Upper lobe of left lung (tissue), 6 donors: Measurements from ENCODE around the gene SOST. TPM values are rescaled to one million over a fixed set of nuclear protein-coding genes. Genes with fewer than 3 reads are reported as not detected.

Source experiments
- ATAC-seq, 2 donors: fragments of 200-7000 bp; cut with Tn5 transposase; one replicate each; pipeline ENCODE4 v1.9.1; 2022; ENCODE audit warnings: mild to moderate bottlenecking in 2 of 2, moderate library complexity in 2 of 2; ENCODE audit not compliant: low FRiP score in 2 of 2
- DNase-seq, 2 donors: peaks; one replicate each; pipeline ENCODE4 v3.0.0-alpha.2; 2019 to 2020
- H3K27ac ChIP-seq, 4 donors: fragments of 200-600 bp; sonication (generic); one replicate each; pipeline ENCODE4 v1.5.1; 2016 to 2019
- H3K27me3 ChIP-seq, 4 donors: fragments of 200-600 bp; sonication (generic); one replicate each; pipeline ENCODE4 v1.5.1; 2017 to 2019
- H3K36me3 ChIP-seq, 4 donors: fragments of 200-600 bp; sonication (generic); one replicate each; pipeline ENCODE4 v1.5.1; 2016 to 2019
- H3K4me1 ChIP-seq, 4 donors: fragments of 200-600 bp; sonication (generic); one replicate each; pipeline ENCODE4 v1.5.1; 2018 to 2019
- H3K4me3 ChIP-seq, 4 donors: fragments of 200-600 bp; sonication (generic); one replicate each; pipeline ENCODE4 v1.5.1; 2017 to 2019; ENCODE audit warnings: mild to moderate bottlenecking in 2 of 4, moderate library complexity in 1 of 4
- H3K9me3 ChIP-seq, 4 donors: fragments of 200-600 bp; sonication (generic); one replicate each; pipeline ENCODE4 v1.5.1; 2018 to 2019
- EP300 ChIP-seq, 4 donors: sonication (generic); formaldehyde crosslinking; IDR thresholded peaks; one replicate each; pipeline ENCODE4 v1.5.1; 2017; ENCODE audit warnings: antibody characterized with exemption in 4 of 4, control low read depth in 2 of 4
- POLR2A ChIP-seq, 4 donors: fragments of 450-650 bp; IDR thresholded peaks; one replicate each; pipeline ENCODE4 v1.5.1; 2016 to 2017; ENCODE audit warnings: antibody characterized with exemption in 4 of 4, mild to moderate bottlenecking in 2 of 4
- POLR2AphosphoS5 ChIP-seq, 2 donors: sonication (generic); formaldehyde crosslinking; IDR thresholded peaks; one replicate each; pipeline ENCODE4 v1.5.1; 2017; ENCODE audit warnings: antibody characterized with exemption in 2 of 2
- WGBS, 2 donors: methylation state at CpG; one replicate each; pipeline ENCODE4 v1.1.5; 2017 to 2018; 5-methylcytosine and 5-hydroxymethylcytosine counted together
- total RNA-seq, 6 donors: library from RNA; depleted of rRNA in 4 of 6; stranded (reverse); fragments of >200 nt in 4 of 6; gene quantifications; one replicate each; pipeline versions ENCODE4 v1.1.0 to v1.2.1, GENCODE V29; 2016 to 2021
- TF ChIP-seq, protein P1 (sequence below), 6 experiments: fragments of 450-650 bp in 4 of 6; fragments of 200-600 bp in 2 of 6; sonication (generic) in 2 of 6; IDR thresholded peaks; one replicate each; pipeline ENCODE4 v1.5.1; 2016 to 2019; ENCODE audit warnings: antibody characterized with exemption in 6 of 6
- donor health status: DM: no; HTN: no; CAD: no; lungs with moderate emphysema.
- donor health status: DM: no; HTN: yes; CAD: no; lungs with severe emphysema.

SOST gene
- total RNA-seq = not detected

DNA sequence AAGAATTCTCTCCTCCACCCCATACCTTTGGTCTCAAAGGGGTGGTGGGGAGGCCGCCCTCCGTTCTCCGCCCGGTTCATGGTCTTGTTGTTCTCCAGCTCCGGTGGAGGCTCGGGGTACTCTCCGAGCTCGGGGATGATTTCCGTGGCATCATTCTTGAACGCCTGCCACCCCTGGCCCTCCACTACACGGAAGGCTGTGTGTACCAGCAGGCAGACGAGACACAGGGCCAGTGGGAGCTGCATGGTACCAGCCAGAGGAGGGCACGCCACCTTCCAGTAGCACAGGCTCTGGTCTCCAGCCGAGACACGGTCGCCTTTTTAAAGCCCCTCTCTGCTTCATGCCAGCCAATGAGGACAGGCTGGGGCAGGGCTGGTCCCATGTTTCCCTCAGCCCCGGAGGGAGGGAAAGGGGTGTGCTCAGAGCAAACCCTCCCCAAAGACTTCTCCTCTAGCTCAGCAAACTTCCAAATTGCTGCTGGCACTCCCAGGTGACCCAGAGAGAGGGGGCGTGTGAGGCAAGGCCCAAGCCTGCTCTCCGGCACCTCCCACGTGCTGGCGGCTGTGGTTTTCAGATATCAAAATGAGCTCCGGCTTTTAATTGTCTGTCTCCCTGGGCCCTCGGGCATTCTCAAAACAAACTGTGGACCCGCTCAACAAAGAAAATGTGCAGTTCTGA is at the start of gene SOST:
TSS of gene SOST (minus strand) at position 295 of the 678 bp plus-strand sequence. CDS start at position 245, 50 bp downstream.
- 83 to 88% methylated on average over 15 to 17 of the region's 24 CpGs for WGBS, 2 donors
- Histone ChIP-seq H3K27me3 (no peaks in the 10 kb centered on the region), H3K9me3 (no peaks in the 10 kb centered on the region), H3K4me1 (peaks cover 11 to 20% (median 13%) of the 10 kb centered on the region in 4 donors), H3K27ac (no peak within 1 kb of the TSS), H3K36me3 (no peaks in the 10 kb centered on the region), H3K4me3 (no peak within 1 kb of the TSS)
- ATAC-seq (no peak), DNase-seq (no peak)
- no peak for TF ChIP-seq POLR2AphosphoS5 (IDR thresholded peaks at IDR 0.05)

DNA sequence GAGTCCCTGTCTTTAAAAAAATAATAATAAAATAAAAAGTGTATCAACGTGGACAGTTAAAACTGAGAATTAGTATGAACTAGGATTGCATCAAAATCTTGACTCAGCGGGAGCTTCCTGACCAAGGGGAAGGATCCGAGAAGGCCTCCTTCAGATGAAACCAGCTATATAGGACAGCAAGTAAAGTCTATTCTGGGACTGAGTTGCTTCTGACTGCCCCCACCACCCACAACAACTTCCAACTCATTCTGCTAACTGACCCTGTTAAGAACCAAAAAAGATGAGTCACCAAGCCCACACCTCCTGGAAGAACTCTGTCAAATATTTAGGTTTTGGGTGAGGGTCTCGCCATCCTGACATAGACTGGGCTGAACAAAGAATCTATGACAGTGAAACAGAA is 49.5 kb upstream of the SOST start:
- WGBS, 2 donors = 85 to 86% methylated on average over 4 of the region's 4 CpGs
- H3K36me3 ChIP-seq = peaks cover 3 to 78% (median 21%) of the 10 kb centered on the region in 4 donors
- H3K27me3 ChIP-seq = no peaks in the 10 kb centered on the region
- no peaks in the 10 kb centered on the region for H3K9me3 ChIP-seq
- ATAC-seq (no peak), DNase-seq (no peak)
- TF ChIP-seq, protein P1, sequence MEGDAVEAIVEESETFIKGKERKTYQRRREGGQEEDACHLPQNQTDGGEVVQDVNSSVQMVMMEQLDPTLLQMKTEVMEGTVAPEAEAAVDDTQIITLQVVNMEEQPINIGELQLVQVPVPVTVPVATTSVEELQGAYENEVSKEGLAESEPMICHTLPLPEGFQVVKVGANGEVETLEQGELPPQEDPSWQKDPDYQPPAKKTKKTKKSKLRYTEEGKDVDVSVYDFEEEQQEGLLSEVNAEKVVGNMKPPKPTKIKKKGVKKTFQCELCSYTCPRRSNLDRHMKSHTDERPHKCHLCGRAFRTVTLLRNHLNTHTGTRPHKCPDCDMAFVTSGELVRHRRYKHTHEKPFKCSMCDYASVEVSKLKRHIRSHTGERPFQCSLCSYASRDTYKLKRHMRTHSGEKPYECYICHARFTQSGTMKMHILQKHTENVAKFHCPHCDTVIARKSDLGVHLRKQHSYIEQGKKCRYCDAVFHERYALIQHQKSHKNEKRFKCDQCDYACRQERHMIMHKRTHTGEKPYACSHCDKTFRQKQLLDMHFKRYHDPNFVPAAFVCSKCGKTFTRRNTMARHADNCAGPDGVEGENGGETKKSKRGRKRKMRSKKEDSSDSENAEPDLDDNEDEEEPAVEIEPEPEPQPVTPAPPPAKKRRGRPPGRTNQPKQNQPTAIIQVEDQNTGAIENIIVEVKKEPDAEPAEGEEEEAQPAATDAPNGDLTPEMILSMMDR (IDR thresholded peaks at IDR 0.05) = no peak
- TF ChIP-seq POLR2AphosphoS5 (IDR thresholded peaks at IDR 0.05) = no peak
- TF ChIP-seq EP300 (IDR thresholded peaks at IDR 0.05) = no peak
- TF ChIP-seq POLR2A (IDR thresholded peaks at IDR 0.05) = no peak
- no peak overlapping the region for H3K4me3 ChIP-seq
- H3K4me1 ChIP-seq = no peaks in the 10 kb centered on the region
- no peak overlapping the region for H3K27ac ChIP-seq

DNA sequence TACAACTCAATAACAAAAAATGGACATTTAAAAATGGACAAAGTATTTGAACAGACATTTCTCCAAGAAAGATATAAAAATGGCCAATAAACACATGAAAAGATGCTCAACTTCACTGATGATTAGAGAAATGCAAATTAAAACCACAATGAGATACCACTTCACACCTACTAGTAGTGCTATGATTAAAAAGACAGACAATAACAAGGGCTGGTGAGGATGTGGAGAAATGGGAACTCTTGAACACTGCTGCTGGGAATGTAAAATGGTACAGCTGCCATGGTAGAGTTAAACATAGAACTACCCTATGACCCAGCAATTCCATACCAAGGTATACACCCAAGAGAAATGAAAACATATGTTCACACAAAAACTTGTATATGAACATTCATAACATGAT is 46.5 kb upstream of the SOST start:
- peaks cover 3 to 62% (median 14%) of the 10 kb centered on the region in 4 donors for H3K36me3 ChIP-seq
- TF ChIP-seq EP300 (IDR thresholded peaks at IDR 0.05) (no peak), POLR2AphosphoS5 (IDR thresholded peaks at IDR 0.05) (no peak), POLR2A (IDR thresholded peaks at IDR 0.05) (no peak)
- TF ChIP-seq, protein P1 (IDR thresholded peaks at IDR 0.05) = no peak
- H3K27me3 ChIP-seq = no peaks in the 10 kb centered on the region
- H3K4me1 ChIP-seq = no peaks in the 10 kb centered on the region
- H3K4me3 ChIP-seq = no peak overlapping the region
- H3K27ac ChIP-seq = no peak overlapping the region
- ATAC-seq = no peak
- no peaks in the 10 kb centered on the region for H3K9me3 ChIP-seq
- no peak for DNase-seq

DNA sequence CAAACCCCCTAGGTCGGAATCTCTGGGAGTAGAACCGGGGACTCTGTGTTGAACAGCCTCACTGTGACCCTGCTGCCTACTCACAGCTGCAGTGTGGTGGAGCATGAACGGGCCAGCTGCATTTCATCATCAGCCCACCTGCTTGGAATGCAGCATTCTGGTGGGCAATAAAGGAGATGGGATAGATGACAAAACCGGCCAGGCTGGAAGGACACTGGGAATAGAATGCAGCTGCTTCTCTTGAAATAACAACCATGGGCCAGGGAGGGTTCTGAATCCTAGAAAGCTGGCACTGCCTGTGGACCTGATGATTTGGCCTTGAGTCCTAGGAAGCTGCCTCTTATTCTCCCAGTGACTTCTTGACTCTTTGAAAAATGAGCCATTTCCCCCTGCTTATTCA is 45.2 kb upstream of the SOST start:
- Histone ChIP-seq H3K36me3 (peaks cover 1 to 49% (median 8%) of the 10 kb centered on the region in 4 donors), H3K4me3 (no peak overlapping the region), H3K4me1 (no peaks in the 10 kb centered on the region), H3K27me3 (no peaks in the 10 kb centered on the region), H3K27ac (no peak overlapping the region), H3K9me3 (no peaks in the 10 kb centered on the region)
- TF ChIP-seq, protein P1 (IDR thresholded peaks at IDR 0.05) = no peak
- TF ChIP-seq POLR2A (IDR thresholded peaks at IDR 0.05) (no peak), POLR2AphosphoS5 (IDR thresholded peaks at IDR 0.05) (no peak), EP300 (IDR thresholded peaks at IDR 0.05) (no peak)
- WGBS, 2 donors = 62 to 87% methylated on average over 3 to 4 of the region's 4 CpGs
- no peak for ATAC-seq
- no peak for DNase-seq

DNA sequence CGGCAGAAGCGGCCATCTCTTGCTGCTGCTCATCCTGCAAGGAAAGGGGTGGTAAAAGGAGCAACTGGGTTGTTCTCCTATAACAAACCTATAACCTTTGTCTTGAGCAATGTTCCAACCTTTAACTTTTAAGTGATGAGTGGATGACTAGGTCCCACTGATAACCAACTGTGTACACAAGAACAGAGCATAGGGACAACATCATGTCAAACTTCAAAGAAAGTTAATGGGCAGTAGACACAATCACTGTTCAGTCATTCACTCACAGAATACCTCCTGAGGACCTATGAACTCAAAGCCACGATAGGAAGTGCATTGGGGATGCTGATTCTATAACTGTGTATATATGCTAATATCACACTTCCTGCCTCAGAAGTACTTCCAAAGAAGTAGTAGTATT is 43.3 kb upstream of the SOST start:
- TF ChIP-seq POLR2AphosphoS5 (IDR thresholded peaks at IDR 0.05) = no peak
- TF ChIP-seq, protein P1 (IDR thresholded peaks at IDR 0.05) = no peak
- no peak for TF ChIP-seq POLR2A (IDR thresholded peaks at IDR 0.05)
- no peak for TF ChIP-seq EP300 (IDR thresholded peaks at IDR 0.05)
- Histone ChIP-seq H3K9me3 (no peaks in the 10 kb centered on the region), H3K4me1 (peaks cover 0 to 5% (median 1%) of the 10 kb centered on the region in 4 donors), H3K27me3 (no peaks in the 10 kb centered on the region), H3K27ac (no peak overlapping the region), H3K4me3 (no peak overlapping the region), H3K36me3 (peaks cover 0 to 31% (median 2%) of the 10 kb centered on the region in 4 donors)
- no peak for ATAC-seq
- DNase-seq = no peak
- WGBS, 2 donors = 13 to 70% methylated on average over 1 to 3 of the region's 3 CpGs
